ENCODE measurements around the gene ACACB.
A peak's percentile ranks its signal among the peaks of the same experiment; 100 is the strongest.

ACACB gene

DNA sequence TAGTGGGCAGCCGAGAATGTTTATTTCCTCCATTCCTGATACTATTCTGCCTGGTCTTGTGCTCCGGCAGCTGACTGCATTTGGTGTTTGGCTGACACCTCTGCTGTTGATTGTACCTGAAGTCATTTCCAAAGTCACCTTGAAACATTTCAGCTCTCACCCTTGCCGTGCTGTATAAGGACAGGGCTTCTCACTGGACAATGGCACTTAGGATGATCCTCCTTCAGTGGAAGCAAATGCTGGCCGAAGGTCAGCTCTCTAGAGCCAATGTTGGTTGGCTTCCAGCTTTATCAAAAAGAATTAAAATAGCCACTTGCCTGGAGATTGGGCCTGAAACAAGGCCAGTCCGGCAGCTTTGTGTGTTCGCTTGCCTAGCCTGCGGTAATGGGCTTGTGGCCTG, 44.0 kb downstream of the ACACB start:
- no peak overlapping the region for H3K4me3 ChIP-seq (replicated peaks in 1 of 2; ENCODE audit: low read depth in 2 of 2, low read length in 2 of 2)
- no peak for DNase-seq (ENCODE audit: low read depth in 2 of 2)
- TF ChIP-seq CTCF (IDR thresholded peaks at IDR 0.05; ENCODE audit: low read depth, low read length): no peak

DNA sequence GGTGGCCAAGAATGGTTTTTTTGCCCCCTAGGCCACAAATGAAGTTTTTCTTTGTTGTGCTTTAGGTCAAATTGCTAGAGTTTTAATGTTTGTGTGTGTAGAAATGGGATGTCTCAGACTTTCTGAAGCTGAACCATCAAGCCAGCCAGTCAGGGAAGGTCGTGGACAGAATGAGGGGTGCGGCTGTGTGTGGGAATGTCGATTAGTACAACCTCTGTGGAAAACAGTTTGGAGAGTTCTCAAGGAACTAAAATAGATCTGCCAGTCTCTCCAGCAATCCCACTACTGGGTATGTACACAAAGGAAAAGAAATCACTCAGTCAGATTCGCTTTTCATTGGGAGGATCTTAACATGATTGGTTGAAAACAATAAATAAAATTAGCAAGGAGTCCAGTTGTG, 44.5 kb downstream of the ACACB start:
- no peak for TF ChIP-seq CTCF (IDR thresholded peaks at IDR 0.05; ENCODE audit: low read depth, low read length)
- DNase-seq (ENCODE audit: low read depth in 2 of 2): no peak

GRCh38 chr12:109162551-109162950, 46.2 kb downstream of the ACACB start:
- H3K4me3 ChIP-seq (replicated peaks in 1 of 2; ENCODE audit: low read depth in 2 of 2, low read length in 2 of 2): no peak overlapping the region
- TF ChIP-seq CTCF (IDR thresholded peaks at IDR 0.05; ENCODE audit: low read depth, low read length): no peak
- DNase-seq (ENCODE audit: low read depth in 2 of 2): no peak

More for the DNA sequence above, 44.5 kb downstream of the ACACB start:
- H3K4me3 ChIP-seq (replicated peaks in 1 of 2; ENCODE audit: low read depth in 2 of 2, low read length in 2 of 2): no peak overlapping the region

GRCh38 chr12:109163167-109163566, 46.8 kb downstream of the ACACB start:
- TF ChIP-seq CTCF (IDR thresholded peaks at IDR 0.05; ENCODE audit: low read depth, low read length): no peak
- DNase-seq (ENCODE audit: low read depth in 2 of 2): no peak
- H3K4me3 ChIP-seq (replicated peaks in 1 of 2; ENCODE audit: low read depth in 2 of 2, low read length in 2 of 2): no peak overlapping the region

- no peak overlapping the region for H3K4me3 ChIP-seq (replicated peaks in 1 of 2; ENCODE audit: low read depth in 2 of 2, low read length in 2 of 2)
- no peak for TF ChIP-seq CTCF (IDR thresholded peaks at IDR 0.05; ENCODE audit: low read depth, low read length)
- peak in 1 of 2 donors; percentile 17 for DNase-seq (ENCODE audit: low read depth in 2 of 2)
Observed at GRCh38 chr12:109165599-109165998, 49.2 kb downstream of the ACACB start.

GRCh38 chr12:109166371-109166770, 50.0 kb downstream of the ACACB start:
- no peak for TF ChIP-seq CTCF (IDR thresholded peaks at IDR 0.05; ENCODE audit: low read depth, low read length)
- DNase-seq (ENCODE audit: low read depth in 2 of 2): no peak
- H3K4me3 ChIP-seq (replicated peaks in 1 of 2; ENCODE audit: low read depth in 2 of 2, low read length in 2 of 2): no peak overlapping the region

- no peak for TF ChIP-seq CTCF (IDR thresholded peaks at IDR 0.05; ENCODE audit: low read depth, low read length)
- H3K4me3 ChIP-seq (replicated peaks in 1 of 2; ENCODE audit: low read depth in 2 of 2, low read length in 2 of 2): no peak overlapping the region
- no peak for DNase-seq (ENCODE audit: low read depth in 2 of 2)
Observed at GRCh38 chr12:109167781-109168180, 51.4 kb downstream of the ACACB start.

Measured in cardiac fibroblast (primary cell).